ENCODE measurements around the gene MAML3. TPM values are rescaled to one million over a fixed set of nuclear protein-coding genes. Genes with fewer than 3 reads are reported as not detected.

MAML3 gene
- total RNA-seq, 1 experiment from 2014 or later: 0.06 TPM

DNA sequence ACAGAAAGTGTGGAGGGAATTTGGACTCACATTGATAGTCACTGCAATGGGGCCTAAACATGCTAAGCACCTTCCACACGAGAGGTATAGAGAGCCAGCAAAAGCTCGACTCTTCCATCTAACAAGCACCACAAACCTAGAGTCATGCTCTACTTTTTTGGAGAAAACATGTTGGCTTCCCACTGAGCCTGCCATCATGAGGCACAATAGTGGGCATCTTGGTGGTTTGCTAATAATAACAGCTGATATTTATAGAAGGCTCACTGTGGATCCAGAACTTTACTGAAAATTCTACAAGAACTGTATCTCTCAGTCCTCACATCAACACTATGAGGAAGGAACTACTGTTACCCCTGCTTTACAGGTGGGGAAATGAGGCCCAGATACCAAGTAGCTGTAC, 26.6 kb downstream of the MAML3 start:
- DNase-seq (ENCODE audit: low read depth): no peak

GRCh38 chr4:140126261-140126660, 27.7 kb downstream of the MAML3 start:
- no peak for DNase-seq (ENCODE audit: low read depth)

DNA sequence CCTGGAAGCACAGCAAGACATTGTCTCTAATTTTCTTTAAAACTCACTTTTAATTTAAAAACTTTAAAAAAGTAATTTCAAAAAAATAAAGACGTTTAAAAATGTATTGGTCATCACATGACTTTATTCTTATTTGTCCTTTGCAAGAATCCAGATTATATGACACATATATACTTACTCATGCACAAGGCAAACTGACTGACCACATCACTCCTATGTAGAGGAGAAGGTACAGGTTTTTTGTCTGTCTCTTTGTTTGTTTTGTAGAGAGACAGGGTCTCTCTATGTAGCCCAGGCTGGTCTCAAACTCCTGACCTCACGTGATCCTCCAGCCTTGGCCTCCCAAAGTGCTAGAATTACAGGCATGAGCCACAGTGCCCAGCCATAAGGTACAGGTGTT, 28.6 kb downstream of the MAML3 start:
- no peak for DNase-seq (ENCODE audit: low read depth)

- no peak for DNase-seq (ENCODE audit: low read depth)
Measured at GRCh38 chr4:140123666-140124377, 30.2 kb downstream of the MAML3 start.

DNA sequence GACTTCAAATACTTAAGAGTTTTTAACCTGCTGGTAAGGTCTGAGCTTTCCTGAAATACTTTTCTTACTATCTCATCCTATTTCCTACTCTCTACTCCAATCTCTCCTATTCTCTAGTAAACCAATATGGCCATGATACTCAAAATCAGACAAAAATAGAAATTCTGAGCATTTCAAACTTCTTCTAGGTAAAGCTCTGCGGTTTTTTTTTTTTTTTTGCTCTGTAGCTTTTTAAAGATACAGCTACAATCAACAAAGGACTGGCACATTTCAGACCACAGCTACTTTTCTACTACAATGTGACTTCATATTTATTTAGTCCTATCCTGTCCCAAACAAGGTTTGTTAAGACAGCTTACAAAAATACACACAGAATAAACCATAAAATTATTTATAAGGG, 31.1 kb downstream of the MAML3 start:
- DNase-seq (ENCODE audit: low read depth): no peak

DNA sequence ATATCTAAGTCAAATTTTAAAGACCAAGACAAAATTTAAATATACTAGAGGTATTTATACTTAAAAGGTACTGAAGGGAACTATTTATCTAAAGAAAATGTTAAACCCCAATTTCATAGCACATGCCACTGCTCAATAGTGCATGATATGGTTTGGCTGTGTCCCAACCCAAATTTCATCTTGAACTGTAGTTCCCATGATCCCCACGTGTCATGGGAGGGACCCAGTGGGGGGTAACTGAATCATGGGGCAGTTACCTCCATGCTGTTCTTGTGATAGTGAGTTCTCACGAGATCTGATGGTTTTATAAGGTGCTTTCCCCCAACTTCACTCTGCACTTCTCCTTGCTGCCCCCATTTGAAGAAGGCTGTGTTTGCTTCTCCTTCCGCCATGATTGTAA, 32.3 kb downstream of the MAML3 start:
- no peak for DNase-seq (ENCODE audit: low read depth)

GRCh38 chr4:140118931-140119640, 34.9 kb downstream of the MAML3 start:
- no peak for DNase-seq (ENCODE audit: low read depth)

DNA sequence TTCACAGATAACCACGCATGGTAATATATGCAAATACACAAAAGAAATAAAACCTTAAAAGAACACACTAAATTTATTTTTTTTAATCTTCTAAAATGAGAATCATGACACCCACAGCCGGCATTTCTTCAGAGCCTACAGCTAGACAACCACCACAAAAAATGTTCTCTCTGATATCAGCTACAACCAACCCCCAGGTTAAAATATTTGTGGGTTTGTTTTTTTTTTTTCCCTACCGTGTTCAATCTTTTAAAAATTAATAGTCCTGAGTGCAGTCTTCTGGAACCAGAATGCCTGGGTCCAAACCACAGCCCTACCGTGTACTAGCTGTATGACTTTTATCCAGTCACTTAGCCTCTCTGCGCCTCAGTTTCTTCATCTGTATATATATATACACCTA, 36.0 kb downstream of the MAML3 start:
- DNase-seq (ENCODE audit: low read depth): no peak

- DNase-seq (ENCODE audit: low read depth): peak; percentile 21
Measured at GRCh38 chr4:140116442-140117104, 37.4 kb downstream of the MAML3 start.

DNA sequence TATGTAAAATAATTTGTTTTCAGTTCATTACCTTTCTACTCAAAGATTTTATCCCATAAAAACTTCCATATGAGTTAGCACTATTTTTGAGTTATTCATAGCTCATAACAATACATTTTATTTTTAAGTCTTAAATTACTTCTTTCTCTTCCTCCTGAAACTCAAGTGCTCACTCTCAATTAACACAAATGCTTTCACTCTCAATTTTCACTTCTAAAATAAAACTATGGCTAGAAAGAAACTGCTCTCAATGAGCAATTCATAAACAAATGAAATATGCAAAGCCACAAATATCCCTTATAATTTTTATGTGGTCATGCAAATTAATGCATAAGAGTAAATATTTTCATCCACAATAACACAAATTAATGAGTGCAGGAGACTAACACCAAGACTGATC, 38.8 kb downstream of the MAML3 start:
- DNase-seq (ENCODE audit: low read depth): no peak

DNA sequence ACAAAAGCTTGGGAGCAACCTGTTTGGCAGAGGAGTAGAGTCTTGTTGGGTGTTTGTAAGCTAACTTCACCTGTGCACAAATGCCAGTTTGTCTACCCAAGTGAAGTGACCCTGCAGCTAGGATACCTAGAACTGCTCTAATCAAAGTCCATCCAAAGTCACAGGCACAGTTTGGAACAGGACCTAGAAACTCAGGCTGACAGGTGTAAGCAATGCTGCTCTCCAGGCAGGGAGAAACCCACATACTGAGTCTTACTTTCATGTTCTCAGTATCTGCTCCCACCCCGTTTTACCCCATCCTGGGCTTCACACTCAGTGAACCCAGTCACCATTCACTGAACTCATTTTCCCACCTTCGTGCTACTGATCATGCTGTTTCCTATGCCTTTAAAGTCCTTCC, 40.3 kb downstream of the MAML3 start:
- DNase-seq (ENCODE audit: low read depth): no peak

GRCh38 chr4:140112576-140112975, 41.4 kb downstream of the MAML3 start:
- DNase-seq (ENCODE audit: low read depth): no peak

GRCh38 chr4:140111256-140111655, 42.7 kb downstream of the MAML3 start:
- DNase-seq (ENCODE audit: low read depth): no peak

DNA sequence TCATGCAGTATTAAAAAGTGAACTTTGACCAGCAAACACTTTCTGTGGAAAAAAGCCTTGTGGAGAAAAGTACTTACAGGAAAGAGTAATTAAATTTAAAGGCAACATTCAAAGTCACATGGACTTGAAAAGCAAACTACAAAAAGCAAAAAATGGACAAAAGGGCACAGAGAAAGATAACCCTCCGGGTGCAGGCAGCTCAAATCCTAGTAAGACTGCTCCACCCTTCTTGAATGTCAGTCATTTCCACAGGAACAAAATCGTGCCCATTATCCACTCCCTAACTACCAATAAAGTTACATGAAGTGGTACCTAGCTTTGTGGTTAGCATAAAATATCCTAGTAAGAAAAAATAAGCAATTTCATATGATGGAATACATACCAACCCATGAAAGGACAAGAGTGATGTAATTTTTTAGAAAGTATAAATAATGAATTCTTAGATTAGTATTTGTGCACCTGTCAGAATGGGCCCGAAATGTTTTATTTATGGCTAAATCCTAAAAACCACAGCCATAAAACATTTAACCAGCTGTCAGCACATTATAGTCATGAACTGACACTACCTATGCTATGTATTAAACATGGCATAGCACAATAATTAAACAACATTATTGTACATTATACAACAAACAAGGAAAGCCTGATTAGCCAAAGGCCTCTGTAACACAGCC, 43.3 kb downstream of the MAML3 start:
- DNase-seq (ENCODE audit: low read depth): no peak

- no peak for DNase-seq (ENCODE audit: low read depth)
Measured at GRCh38 chr4:140109737-140110136, 44.2 kb downstream of the MAML3 start.

DNA sequence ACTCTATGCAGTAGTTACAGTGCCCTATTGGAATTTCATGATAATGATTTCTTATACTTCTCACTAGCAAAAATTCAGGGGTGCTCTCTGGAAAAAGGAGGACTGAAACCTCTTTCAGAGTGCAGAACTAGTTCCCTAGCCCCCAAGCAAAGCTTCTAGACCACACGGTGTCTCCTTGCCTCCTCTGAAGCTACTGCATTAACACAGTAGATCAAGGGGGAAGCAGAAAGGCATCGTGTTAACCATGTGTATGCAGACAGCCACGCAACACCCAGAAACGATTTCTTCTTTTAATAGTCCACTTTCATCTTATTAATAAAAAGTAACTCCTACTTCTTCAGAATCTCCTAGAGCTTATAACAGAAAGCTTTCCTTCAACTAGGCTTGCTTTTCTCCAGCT, 44.7 kb downstream of the MAML3 start:
- no peak for DNase-seq (ENCODE audit: low read depth)

- DNase-seq (ENCODE audit: low read depth): no peak
Measured at GRCh38 chr4:140108713-140109230, 45.2 kb downstream of the MAML3 start.

DNA sequence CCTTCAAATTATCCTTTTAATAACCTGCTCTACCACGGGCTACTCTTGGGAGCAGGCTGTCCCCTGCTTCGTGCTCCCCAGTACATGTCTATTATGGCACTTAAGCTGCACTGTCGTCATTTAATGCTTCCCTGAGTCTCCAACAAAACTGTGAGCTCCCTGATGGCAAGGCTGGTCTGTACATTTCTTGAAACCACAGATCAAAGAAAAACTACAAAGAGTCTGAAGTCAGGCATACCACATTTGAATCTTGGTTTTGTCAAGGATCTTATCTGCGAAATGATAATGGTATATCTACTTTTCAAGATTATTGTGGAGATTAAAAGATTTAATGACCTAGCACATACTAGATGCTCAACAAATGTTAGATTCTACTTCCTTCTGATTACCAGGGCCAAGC, 45.7 kb downstream of the MAML3 start:
- DNase-seq (ENCODE audit: low read depth): no peak

- DNase-seq (ENCODE audit: low read depth): no peak
Measured at GRCh38 chr4:140106289-140106844, 47.6 kb downstream of the MAML3 start.

- DNase-seq (ENCODE audit: low read depth): no peak
Measured at GRCh38 chr4:140105436-140105835, 48.5 kb downstream of the MAML3 start.

DNA sequence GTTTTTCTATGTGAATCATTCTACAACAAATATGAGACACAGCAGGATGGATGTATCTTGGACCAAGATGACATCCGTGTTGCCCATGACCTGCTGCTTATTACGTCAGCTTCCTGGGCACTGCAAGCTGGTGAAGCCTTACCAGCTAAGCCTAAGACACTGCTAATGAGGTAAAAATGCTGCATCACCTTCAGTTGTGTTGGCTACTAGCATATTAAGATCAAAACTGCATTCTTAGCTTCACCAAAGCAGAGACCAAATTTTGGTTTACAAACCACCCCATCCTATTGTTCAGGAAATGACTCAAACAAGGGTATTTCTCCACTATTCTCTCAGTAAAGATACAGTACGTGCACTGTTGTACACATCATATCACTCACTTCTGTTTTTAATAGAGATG, 50.3 kb downstream of the MAML3 start:
- peak; percentile 22 for DNase-seq (ENCODE audit: low read depth)

DNA sequence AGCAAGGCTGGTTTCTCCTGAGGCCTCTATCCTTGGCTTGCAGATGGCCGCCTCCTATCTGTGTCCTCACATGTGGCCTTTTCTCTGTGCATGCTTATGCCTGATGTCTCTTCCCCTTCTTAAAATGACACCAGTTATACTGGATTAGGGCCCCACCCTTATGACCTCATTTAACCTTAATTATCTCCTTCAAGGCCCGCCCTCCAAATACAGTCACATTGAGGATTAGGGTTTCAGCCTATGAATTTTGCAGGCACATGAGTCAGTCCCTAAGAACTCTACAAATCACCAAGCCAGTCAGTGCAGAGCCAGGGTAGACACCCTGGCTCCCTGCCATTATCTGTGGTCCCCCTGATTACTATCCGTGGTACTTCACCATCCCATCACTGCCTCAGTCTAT, 51.6 kb downstream of the MAML3 start:
- no peak for DNase-seq (ENCODE audit: low read depth)

Data from LHCN-M2 (cell line).